ENCODE measurements around the gene ZCCHC10. TPM values are rescaled to one million over a fixed set of nuclear protein-coding genes. Genes with fewer than 3 reads are reported as not detected.

ZCCHC10 gene
- total and polyA plus RNA-seq, 9 of the 15 experiments (the other 6 are each of a cell fraction or from before 2014, with no cell fraction given) = 11.9 to 146 (median 51.8) TPM

GRCh38 chr5:133025804-133026663 lies at the start of gene ZCCHC10 (continued):
- TF ChIP-seq CHD7 (IDR thresholded peaks at IDR 0.05; ENCODE audit: low read depth, low read length) = no peak
- peak; percentile 74 to 77 for TF ChIP-seq NRF1 (conservative IDR thresholded peaks at IDR 0.05 in 1 of 2, IDR thresholded peaks at IDR 0.05 in 1 of 2)
- TF ChIP-seq ZNF12 (CRISPR knock-in tag; IDR thresholded peaks at IDR 0.05) = peak; percentile 52; the same call in 1 of the 2 replicates
- TF ChIP-seq ZSCAN32 (CRISPR knock-in tag; IDR thresholded peaks at IDR 0.05) = no peak
- TF ChIP-seq PCBP2 (IDR thresholded peaks at IDR 0.05; ENCODE audit: low read depth, low read length, poor library complexity, severe bottlenecking) = no peak
- TF ChIP-seq VEZF1 (CRISPR knock-in tag; IDR thresholded peaks at IDR 0.05) = peak; percentile 81
- peak; percentile 66 for TF ChIP-seq RB1 (IDR thresholded peaks at IDR 0.05; ENCODE audit: low read depth)
- peak; percentile 30; the same call in 1 of the 2 replicates for TF ChIP-seq NR2C1 (IDR thresholded peaks at IDR 0.05)
- 0 out of 2 replicates have a peak, but pooled peaks have one; percentile 8 for TF ChIP-seq NR2C1 (tag; IDR thresholded peaks at IDR 0.05)
- TF ChIP-seq BCOR (IDR thresholded peaks at IDR 0.05) = no peak; the same call in 1 of the 2 replicates
- no peak for TF ChIP-seq NR0B1 (IDR thresholded peaks at IDR 0.05; ENCODE audit: partially characterized antibody)
- TF ChIP-seq MED1 (CRISPR knock-in tag; IDR thresholded peaks at IDR 0.05; ENCODE audit: borderline replicate concordance) = no peak
- TF ChIP-seq HMG20B (CRISPR knock-in tag; IDR thresholded peaks at IDR 0.05) = no peak
